ENCODE results near the gene RNF8. TPM values are rescaled to one million over a fixed set of nuclear protein-coding genes. Genes with fewer than 3 reads are reported as not detected.
"Not testable (repeated sequence)": the region's sequence is repeated elsewhere in the genome, so short reads cannot be mapped to it uniquely, and the experiment has no call there.

The RNF8 gene
- total RNA-seq, 4 donors from 2014 or later, result 6.9 to 17.8 (median 11.9) TPM

GRCh38 chr6:37324131-37325033, 29.4 kb upstream of the RNF8 start:
- Histone ChIP-seq H3K27me3 (no peaks in the 10 kb centered on the region), H3K36me3 (peaks cover 0 to 35% of the 10 kb centered on the region in 2 donors), H3K4me1 (no peaks in the 10 kb centered on the region), H3K4me3 (no peak overlapping the region), H3K9me3 (no peaks in the 10 kb centered on the region), H3K27ac (no peak overlapping the region)
- ATAC-seq (no peak), DNase-seq (no peak)
- TF ChIP-seq POLR2A (IDR thresholded peaks at IDR 0.05) (no peak), CTCF (IDR thresholded peaks at IDR 0.05 in 4 of 5, conservative IDR thresholded peaks at IDR 0.05 in 1 of 5) (no peak)
- intact Hi-C loops (cut with DNase I; ENCODE audit: low total_unique reads) (loop anchor here (1.0 to 2.0 kb wide), 2 partner anchors 30 to 368 kb away; no protein-coding TSS in a partner anchor), in situ Hi-C loops (cut with MboI; ENCODE audit: low sequenced_read_pairs in 4 of 4) (loop anchor here in 2 of 4 donors (5.0 to 25.0 kb wide), 3 partner anchors 238 to 370 kb away; partner anchors contain the start of gene MDGA1 (in 1 of the 2))

- Histone ChIP-seq H3K4me1 (peaks cover 5 to 13% of the 10 kb centered on the region in 2 donors), H3K36me3 (peaks cover 0 to 35% of the 10 kb centered on the region in 2 donors)
- in situ Hi-C loops (cut with MboI; ENCODE audit: low sequenced_read_pairs in 4 of 4), result loop anchor here in 1 of 4 donors (25.0 kb wide), 1 partner anchor 232 kb away; no protein-coding TSS in a partner anchor
- ATAC-seq; DNase-seq; H3K9me3 ChIP-seq; H3K27ac ChIP-seq; H3K4me3 ChIP-seq; intact Hi-C loops (cut with DNase I; ENCODE audit: low total_unique reads); H3K27me3 ChIP-seq: not testable (repeated sequence)
These were observed 23.4 kb upstream of the RNF8 start for GRCh38 chr6:37330345-37330744.

GRCh38 chr6:37331047-37331446, 22.7 kb upstream of the RNF8 start:
- no peak for ATAC-seq
- H3K9me3 ChIP-seq, result no peaks in the 10 kb centered on the region
- no peak for DNase-seq
- peaks cover 0 to 35% of the 10 kb centered on the region in 2 donors for H3K36me3 ChIP-seq
- H3K27me3 ChIP-seq, result no peaks in the 10 kb centered on the region
- H3K4me1 ChIP-seq, result peaks cover 5 to 13% of the 10 kb centered on the region in 2 donors
- intact Hi-C loops (cut with DNase I; ENCODE audit: low total_unique reads) (no loop called here), in situ Hi-C loops (cut with MboI; ENCODE audit: low sequenced_read_pairs in 4 of 4) (loop anchor here in 1 of 4 donors (25.0 kb wide), 1 partner anchor 231 kb away; no protein-coding TSS in a partner anchor)
- TF ChIP-seq CTCF (IDR thresholded peaks at IDR 0.05 in 4 of 5, conservative IDR thresholded peaks at IDR 0.05 in 1 of 5), result no peak
- TF ChIP-seq POLR2A (IDR thresholded peaks at IDR 0.05), result no peak
- no peak overlapping the region for H3K4me3 ChIP-seq
- H3K27ac ChIP-seq, result no peak overlapping the region

GRCh38 chr6:37332894-37333293, 20.9 kb upstream of the RNF8 start:
- Histone ChIP-seq H3K4me1 (peaks cover 5 to 13% of the 10 kb centered on the region in 2 donors), H3K27me3 (no peaks in the 10 kb centered on the region), H3K4me3 (no peak overlapping the region), H3K27ac (no peak overlapping the region), H3K36me3 (peaks cover 0 to 35% of the 10 kb centered on the region in 2 donors), H3K9me3 (no peaks in the 10 kb centered on the region)
- no peak for DNase-seq
- intact Hi-C loops (cut with DNase I; ENCODE audit: low total_unique reads) (no loop called here), in situ Hi-C loops (cut with MboI; ENCODE audit: low sequenced_read_pairs in 4 of 4) (loop anchor here in 1 of 4 donors (25.0 kb wide), 1 partner anchor 229 kb away; no protein-coding TSS in a partner anchor)
- no peak for TF ChIP-seq CTCF (IDR thresholded peaks at IDR 0.05 in 4 of 5, conservative IDR thresholded peaks at IDR 0.05 in 1 of 5)
- no peak for TF ChIP-seq POLR2A (IDR thresholded peaks at IDR 0.05)
- ATAC-seq, result no peak

- Histone ChIP-seq H3K9me3 (no peaks in the 10 kb centered on the region), H3K4me3 (no peak overlapping the region), H3K27me3 (no peaks in the 10 kb centered on the region), H3K4me1 (peaks cover 5 to 13% of the 10 kb centered on the region in 2 donors), H3K36me3 (peaks cover 0 to 30% of the 10 kb centered on the region in 2 donors), H3K27ac (no peak overlapping the region)
- no peak for DNase-seq
- in situ Hi-C loops (cut with MboI; ENCODE audit: low sequenced_read_pairs in 4 of 4) (loop anchor here in 1 of 4 donors (25.0 kb wide), 1 partner anchor 228 kb away; no protein-coding TSS in a partner anchor), intact Hi-C loops (cut with DNase I; ENCODE audit: low total_unique reads) (no loop called here)
- ATAC-seq, result no peak
- TF ChIP-seq POLR2A (IDR thresholded peaks at IDR 0.05) (no peak), CTCF (IDR thresholded peaks at IDR 0.05 in 4 of 5, conservative IDR thresholded peaks at IDR 0.05 in 1 of 5) (no peak)
These were observed 19.7 kb upstream of the RNF8 start for GRCh38 chr6:37334047-37334446.

GRCh38 chr6:37338317-37338716, 15.5 kb upstream of the RNF8 start:
- H3K36me3 ChIP-seq; H3K27me3 ChIP-seq; H3K9me3 ChIP-seq; DNase-seq; H3K4me3 ChIP-seq; H3K27ac ChIP-seq; intact Hi-C loops (cut with DNase I; ENCODE audit: low total_unique reads); ATAC-seq: not testable (repeated sequence)
- H3K4me1 ChIP-seq, result peaks cover 9 to 13% of the 10 kb centered on the region in 2 donors
- in situ Hi-C loops (cut with MboI; ENCODE audit: low sequenced_read_pairs in 4 of 4), result loop anchor here in 1 of 4 donors (25.0 kb wide), 1 partner anchor 224 kb away; no protein-coding TSS in a partner anchor

All from gastrocnemius medialis (tissue), 4 donors.